GM21526 (cell line): Measurements from ENCODE around the gene APOH.

Experiments used
- ATAC-seq: cut with Tn5 transposase; IDR thresholded peaks from one replicate; pipeline ENCODE4 v1.9.1; 2021; ENCODE audit warnings: moderate library complexity; ENCODE audit not compliant: unreplicated experiment, low FRiP score

The APOH gene

GRCh38 chr17:66240013-66240412 lies 10.8 kb upstream of the APOH start:
- no peak for ATAC-seq

- ATAC-seq = no peak
Observed at GRCh38 chr17:66235377-66235994, 6.3 kb upstream of the APOH start.

- ATAC-seq = no peak
Observed at GRCh38 chr17:66234611-66235010, 5.4 kb upstream of the APOH start.

DNA sequence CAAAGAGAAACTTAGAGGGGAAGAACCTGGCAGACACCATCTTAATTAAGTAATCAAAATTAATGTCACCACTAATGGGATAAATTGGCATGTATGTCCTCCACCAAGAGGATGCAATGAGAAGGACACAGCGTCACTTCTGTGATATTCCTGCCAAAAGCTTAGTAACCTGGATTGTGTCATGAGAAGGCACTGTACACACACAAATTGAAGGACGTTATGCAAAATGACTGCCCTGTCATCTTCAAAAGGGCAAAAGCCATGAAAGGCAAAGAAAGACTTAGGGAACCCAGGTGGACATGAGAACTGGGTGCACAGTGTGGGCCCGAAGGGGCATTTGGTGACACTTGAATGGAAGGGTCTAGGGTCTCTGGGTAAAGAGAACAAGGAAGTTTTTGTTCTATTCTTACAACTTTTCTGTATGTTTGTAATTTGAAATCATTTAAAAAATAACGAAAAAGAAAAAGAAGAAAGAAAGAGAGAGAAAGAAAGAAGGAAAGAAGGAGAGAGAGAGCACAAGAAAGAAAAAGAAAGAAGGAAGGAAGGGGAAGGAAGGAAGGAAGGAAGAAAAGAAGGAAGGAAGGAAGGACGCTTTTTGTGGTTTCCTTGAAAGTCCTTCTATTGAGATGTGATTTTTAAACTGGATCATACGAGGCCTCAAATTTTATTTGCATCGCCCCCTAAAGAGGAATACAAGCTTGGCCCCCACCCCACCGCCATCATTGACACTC lies 4.0 kb upstream of the APOH start:
- ATAC-seq = no peak

- ATAC-seq = no peak
Observed at GRCh38 chr17:66230922-66231591, 1.8 kb upstream of the APOH start.

GRCh38 chr17:66229783-66230538 lies 746 bp upstream of the APOH start:
- no peak for ATAC-seq

- no peak for ATAC-seq
Observed at GRCh38 chr17:66227212-66228045, 1.8 kb downstream of the APOH start.

GRCh38 chr17:66222798-66223350 lies 6.3 kb downstream of the APOH start:
- no peak for ATAC-seq

DNA sequence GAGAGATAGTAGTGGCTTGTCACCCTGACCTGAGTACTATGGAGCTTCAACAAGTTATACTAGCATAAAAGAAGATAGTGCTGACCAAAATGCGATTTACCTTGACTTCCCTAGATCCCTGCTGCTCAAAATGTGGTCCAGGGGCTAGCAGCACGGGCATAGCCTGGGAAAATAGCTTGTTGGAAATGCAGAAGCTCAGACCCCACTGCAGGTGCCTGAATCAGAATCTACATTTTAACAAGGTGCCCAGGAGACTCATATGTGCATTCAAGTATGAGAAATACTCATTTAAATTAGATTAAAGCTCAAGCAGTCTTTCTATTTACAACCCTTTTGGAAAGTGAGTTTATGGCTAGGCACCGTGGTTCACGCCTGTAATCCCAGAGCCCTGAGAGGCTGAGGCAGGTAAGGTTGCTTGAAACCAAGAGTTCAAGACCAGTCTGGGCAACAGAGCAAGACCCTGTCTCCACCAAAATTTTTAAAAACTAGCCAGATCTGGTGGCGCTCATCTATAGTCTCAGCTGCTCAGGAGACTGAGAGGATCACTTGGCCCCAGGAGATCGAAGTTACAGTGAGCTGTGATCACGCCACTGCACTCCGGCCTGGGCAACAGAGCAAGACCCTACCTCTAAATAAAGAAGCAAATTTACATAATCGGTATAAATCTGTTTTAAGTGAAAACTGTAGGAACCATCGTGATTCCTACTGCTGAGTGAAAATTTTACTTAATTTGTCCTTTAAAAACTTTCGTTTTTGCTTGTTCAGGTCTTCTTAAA lies 7.3 kb downstream of the APOH start:
- no peak for ATAC-seq

GRCh38 chr17:66221343-66221742 lies 7.9 kb downstream of the APOH start:
- no peak for ATAC-seq

DNA sequence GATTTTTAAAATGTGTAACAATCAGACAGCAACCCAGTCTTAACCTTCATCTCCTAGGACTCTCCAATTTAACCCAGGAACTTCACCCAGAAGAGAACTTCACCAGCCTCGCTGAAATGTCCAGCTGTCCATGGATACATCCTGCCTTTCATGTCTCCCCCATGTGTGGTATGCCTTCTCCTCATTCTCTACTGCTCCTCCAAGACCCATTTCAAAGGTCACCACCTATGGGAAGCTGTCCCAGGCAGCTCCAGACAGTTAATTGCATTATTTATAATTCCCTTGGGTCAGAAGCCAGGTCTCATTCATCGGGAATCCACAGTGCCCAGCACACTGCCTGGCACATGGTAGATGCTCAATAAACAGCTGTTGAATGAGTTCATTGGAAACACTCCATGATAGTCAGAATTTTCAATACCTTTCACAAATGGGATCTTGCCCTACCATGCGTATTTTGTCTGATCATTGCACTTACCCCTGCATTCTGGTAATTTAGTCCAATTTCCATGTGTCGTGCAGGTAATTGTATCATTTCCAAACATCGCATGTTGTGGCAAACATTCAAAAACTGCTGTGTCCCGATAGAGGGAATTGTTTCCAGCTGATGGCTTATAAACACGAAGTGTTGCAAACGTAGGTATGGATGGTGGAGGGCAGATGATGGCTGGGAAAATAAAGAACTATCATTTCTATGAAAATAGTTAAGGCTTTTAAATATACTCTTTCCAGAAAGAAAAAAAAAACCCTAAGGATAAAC lies 9.0 kb downstream of the APOH start:
- no peak for ATAC-seq

DNA sequence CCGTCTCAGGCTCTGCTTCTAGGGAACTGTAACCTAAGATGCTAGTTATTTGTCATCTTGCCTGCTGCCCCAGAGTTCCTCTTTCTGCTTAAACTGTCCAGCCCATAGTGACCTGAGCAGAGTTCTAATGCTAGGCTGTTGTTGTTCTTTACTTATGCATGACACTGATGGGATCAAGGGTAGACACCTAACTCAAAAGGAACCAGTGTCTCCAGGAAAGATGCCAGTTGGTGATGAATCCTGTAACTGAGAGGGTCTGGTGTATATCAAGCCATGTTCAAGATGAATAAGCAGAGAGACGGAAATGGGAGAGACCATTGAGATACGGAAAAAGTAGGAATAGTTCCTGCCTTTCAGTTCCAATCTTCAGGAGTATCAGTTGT lies 13.7 kb downstream of the APOH start:
- ATAC-seq = no peak

GRCh38 chr17:66214884-66215528 lies 14.2 kb downstream of the APOH start:
- ATAC-seq = no peak

- ATAC-seq = no peak
Observed at GRCh38 chr17:66211047-66211810, 18.0 kb downstream of the APOH start.

GRCh38 chr17:66210208-66210574 lies 19.0 kb downstream of the APOH start:
- no peak for ATAC-seq

DNA sequence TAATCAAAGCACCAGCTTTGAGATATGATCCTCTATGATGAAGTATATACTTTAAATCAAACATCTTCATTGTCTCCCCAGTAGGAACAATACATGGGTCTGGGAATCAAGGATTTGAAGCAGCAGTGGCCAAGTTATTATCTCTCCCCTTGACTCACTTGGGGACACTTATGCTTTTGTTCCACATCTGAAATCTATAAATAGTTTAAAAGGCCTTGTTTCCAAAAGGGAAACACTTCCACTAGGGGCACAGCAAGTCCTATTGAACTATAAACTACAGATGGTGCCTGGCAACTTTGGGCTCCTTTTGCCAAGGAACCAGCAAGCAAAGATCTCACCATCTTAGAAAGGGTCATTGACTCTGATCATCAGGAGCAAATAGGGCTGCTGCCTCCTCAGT lies 21.3 kb downstream of the APOH start:
- no peak for ATAC-seq

- no peak for ATAC-seq
Observed at GRCh38 chr17:66203274-66204015, 25.8 kb downstream of the APOH start.
